GM11168 (cell line): ENCODE measurements around the gene TSPY2.
"Not testable (repeated sequence)": the region's sequence is repeated elsewhere in the genome, so short reads cannot be mapped to it uniquely, and the experiment has no call there.

Experiments used
- in situ Hi-C: fragments of 300-500 bp; cut with MboI; formaldehyde crosslinking; loops from one replicate; pipeline ENCODE4 v1.12.0; 2022; ENCODE audit warnings: low sequenced_read_pairs; ENCODE audit not compliant: unreplicated experiment

TSPY2 gene

GRCh38 chrY:6245923-6246322 lies at the start of gene TSPY2:
Gene TSPY2 (plus strand): TSS chrY:6246223. CDS start chrY:6246269, 46 bp downstream.
- in situ Hi-C loops = not testable (repeated sequence)

DNA sequence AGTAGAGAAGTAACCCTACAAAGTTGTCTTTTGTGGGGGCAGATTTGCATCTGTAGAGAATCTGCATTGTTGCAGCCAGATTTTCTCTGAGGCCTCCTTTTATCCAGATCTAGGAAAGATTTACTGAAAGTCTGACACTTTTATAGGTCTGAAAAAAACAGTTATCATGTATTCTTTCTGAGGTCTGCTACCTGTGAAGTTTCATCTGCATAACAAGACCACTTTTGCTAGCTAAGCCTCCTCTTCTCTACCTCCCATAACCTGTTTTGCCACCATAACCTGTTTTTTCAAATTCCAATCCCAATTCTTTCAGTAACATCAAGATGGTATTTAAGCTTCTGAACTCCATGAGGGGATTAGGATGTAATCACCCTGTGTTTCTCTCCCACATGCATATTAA lies 36.5 kb upstream of the TSPY2 start:
- in situ Hi-C loops = not testable (repeated sequence)

- in situ Hi-C loops = not testable (repeated sequence)
Measured at GRCh38 chrY:6217045-6217444, 29.0 kb upstream of the TSPY2 start.

DNA sequence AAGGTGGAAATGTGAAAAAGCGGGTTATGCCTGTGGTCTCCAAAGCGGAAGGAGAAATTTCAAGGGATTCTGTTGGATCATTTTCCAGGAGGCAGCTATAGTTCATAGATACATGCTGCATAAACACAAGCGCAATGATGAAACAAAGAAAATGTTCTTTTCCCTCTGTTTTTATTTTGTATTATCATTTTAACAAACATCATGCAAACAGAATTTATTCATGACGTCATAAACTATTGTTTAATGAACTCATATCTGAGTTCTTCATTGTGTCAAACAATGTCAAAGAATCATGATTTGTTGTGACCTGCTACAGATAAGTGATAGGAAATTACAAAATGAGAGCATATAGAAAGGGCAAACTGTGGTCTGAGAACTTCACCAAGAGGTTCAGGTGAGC lies 23.8 kb downstream of the TSPY2 start:
- in situ Hi-C loops = not testable (repeated sequence)
